ENCODE data around the gene KCNK7.
"Not testable (repeated sequence)": the region's sequence is repeated elsewhere in the genome, so short reads cannot be mapped to it uniquely, and the experiment has no call there.

KCNK7 gene

GRCh38 chr11:65595543-65596281 lies at the start of gene KCNK7:
Gene KCNK7, minus strand, starts transcription at chr11:65595800. Its CDS starts 28 bp downstream, at chr11:65595772.
- no peak for DNase-seq

DNA sequence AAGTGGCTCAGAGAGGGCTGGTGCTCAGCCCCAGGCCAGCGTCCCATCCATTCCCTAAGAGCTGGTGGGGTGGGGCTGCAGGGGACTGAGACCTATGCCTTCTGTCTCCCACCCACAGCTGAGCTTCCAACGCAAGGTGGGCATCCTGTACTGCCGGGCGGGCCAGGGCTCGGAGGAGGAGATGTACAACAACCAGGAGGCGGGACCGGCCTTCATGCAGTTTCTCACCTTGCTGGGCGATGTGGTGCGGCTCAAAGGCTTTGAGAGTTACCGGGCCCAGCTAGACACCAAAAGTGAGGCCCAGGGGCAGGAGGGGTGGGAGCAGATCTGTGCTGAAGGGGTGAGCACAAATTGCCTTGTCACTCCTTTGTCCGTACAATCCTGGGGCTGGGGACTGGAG lies 49.2 kb upstream of the KCNK7 start:
- DNase-seq = no peak

GRCh38 chr11:65643971-65644370 lies 48.4 kb upstream of the KCNK7 start:
- no peak for DNase-seq

GRCh38 chr11:65642014-65642671 lies 46.5 kb upstream of the KCNK7 start:
- DNase-seq = no peak

- no peak for DNase-seq
Measured at GRCh38 chr11:65641297-65642013, 45.9 kb upstream of the KCNK7 start.

DNA sequence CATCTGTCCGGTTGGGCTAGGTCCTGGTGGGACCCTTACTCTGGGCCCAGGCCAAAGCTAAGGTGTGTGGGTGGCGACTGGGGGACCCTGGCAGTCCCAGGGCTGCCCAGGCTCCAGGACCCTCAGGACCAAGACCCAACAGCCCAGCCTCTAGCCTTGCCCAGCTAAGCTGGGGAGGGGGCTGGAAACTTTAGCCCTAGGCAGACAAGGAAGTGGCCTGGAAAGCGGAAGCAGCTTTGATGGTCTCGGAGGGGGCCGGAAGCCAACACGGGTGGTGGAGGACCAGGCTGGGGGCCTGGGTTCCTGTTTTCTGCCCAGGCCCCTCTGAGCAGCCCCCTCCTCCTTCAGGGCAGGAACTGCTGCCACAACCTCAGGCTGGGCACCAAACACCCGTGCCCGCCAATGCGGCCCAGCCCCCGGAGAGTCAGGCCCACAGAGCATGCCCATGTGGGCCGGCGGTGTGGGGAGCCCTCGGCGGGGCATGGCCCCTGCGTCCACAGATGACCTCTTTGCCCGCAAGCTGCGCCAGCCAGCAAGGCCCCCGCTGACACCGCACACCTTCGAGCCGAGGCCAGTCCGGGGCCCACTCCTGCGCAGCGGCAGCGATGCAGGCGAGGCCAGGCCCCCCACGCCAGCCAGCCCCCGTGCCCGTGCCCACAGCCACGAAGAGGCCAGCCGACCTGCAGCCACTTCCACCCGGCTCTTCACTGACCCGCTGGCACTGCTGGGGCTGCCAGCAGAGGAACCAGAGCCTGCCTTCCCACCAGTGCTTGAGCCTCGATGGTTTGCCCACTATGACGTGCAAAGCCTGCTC lies 45.1 kb upstream of the KCNK7 start:
- DNase-seq = no peak

- DNase-seq = no peak
Measured at GRCh38 chr11:65639623-65640482, 44.3 kb upstream of the KCNK7 start.

DNA sequence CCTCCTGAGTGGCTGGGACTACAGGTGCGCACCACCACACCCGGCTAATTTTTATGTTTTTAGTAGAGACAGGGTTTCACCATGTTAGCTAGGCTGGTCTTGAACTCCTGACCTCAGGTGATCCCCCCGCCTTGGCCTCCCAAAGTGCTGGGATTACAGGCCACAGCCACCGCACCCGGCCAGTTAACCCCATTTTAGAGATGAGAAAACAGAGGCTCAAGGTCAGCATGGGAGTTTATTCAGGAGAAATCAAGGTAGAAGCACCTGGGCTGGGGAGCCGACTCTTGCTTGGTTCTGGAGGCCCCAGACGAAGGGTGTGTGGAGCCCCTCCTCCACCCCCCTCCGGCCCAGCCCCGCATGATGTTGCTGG lies 43.6 kb upstream of the KCNK7 start:
- DNase-seq = not testable (repeated sequence)

DNA sequence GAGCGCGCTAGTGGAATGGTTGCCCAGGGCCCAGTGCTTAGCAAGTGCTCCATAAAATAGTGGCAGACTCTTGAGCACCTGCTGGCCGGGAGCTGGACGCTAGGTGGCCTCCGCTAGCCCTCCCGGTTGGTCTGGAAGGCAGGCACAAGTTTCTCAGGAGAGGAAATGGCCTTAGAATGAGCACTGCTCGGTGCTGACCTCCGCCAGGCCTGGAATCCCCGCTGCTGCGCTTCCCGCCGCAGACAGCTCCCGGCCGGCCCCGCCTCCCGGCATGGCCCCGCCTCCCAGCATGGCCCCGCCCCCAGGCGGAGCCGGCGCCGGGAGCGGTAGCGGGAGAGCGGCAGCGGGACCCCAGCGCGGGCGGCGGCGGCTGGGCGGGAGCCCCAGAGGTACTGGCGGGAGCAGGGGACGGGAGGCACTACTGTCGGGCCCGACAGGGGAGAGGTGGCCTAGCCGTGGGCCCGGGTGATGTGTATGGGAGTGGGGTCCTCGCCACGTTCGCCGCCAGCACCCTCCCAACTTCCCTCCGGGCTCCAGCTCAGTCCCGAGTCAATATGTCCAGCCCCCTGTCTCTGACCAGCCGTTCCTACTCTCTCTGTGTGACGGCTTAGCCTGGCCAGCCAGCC lies 42.3 kb upstream of the KCNK7 start, which contains the start of gene SIPA1:
TSS of gene SIPA1 (plus strand) at position 308 of the 626 bp plus-strand sequence. CDS start 2,821 bp downstream, outside the sequence.
- peak; percentile 54 for DNase-seq

DNA sequence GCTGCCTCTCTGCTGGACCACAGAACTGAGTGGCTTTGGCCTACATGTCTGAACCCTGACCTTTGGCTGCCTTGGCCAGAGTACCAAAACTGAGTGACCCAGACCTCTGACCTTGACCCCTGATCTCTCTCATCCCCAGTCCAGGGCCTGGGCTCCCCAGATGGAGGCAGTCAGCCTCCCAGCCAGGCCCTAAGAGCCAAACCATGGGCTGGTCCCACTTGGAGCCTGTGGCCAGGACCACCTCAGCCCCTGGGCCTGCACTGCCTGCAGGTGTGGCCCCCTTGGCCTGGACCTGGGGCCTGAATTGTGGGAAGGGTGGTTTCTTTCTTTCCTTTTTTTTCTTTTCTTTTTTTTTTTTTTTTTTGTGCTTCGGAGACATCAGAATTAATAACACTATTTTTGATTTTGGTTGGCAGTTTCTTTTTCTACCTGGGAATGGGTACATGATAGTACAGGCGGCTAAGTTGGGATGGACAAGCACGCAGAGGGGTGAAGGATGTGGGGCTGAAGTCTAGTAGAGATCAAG lies 41.5 kb upstream of the KCNK7 start:
- no peak for DNase-seq

DNA sequence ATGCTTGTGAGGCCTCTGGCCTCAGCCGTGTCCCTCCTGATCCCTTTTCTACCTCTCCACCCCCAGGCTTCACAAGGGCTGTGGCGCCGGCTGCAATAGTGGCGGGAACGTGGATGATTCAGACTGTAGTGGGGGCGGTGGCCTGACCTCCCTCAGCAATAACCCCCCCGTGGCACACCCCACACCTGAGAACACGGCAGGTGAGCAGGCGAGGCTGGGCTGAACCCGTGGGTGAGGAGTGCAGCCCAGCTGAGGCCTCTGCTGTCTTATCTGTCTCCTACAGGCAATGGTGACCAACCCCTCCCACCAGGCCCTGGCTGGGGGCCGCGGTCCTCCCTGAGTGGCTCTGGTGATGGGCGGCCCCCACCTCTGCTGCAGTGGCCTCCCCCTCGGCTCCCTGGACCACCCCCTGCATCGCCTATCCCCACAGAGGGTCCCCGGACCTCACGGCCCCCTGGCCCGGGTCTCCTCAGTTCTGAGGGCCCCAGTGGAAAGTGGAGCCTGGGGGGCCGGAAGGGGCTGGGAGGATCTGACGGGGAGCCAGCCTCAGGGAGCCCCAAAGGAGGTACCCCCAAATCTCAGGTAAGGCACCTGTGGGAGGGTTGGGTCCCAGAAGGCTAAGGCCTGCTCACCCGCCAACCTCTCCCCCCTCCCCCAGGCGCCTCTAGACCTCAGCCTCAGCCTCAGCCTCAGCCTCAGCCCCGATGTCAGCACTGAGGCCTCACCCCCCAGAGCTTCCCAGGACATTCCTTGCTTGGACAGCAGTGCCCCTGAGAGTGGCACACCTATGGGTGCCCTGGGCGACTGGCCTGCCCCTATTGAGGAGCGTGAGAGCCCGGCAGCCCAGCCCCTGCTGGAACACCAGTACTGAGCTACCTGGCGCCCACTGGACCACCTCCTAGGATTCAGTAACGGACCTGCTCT lies 40.8 kb upstream of the KCNK7 start:
- no peak for DNase-seq

- DNase-seq = no peak
Measured at GRCh38 chr11:65634905-65635731, 39.5 kb upstream of the KCNK7 start.

- no peak for DNase-seq
Measured at GRCh38 chr11:65634440-65634839, 38.8 kb upstream of the KCNK7 start.

GRCh38 chr11:65634109-65634436 lies 38.5 kb upstream of the KCNK7 start:
- no peak for DNase-seq

GRCh38 chr11:65633390-65634108 lies 37.9 kb upstream of the KCNK7 start:
- DNase-seq = no peak

GRCh38 chr11:65630215-65630614 lies 34.6 kb upstream of the KCNK7 start:
- DNase-seq = no peak

- DNase-seq = no peak
Measured at GRCh38 chr11:65629579-65629978, 34.0 kb upstream of the KCNK7 start.

DNA sequence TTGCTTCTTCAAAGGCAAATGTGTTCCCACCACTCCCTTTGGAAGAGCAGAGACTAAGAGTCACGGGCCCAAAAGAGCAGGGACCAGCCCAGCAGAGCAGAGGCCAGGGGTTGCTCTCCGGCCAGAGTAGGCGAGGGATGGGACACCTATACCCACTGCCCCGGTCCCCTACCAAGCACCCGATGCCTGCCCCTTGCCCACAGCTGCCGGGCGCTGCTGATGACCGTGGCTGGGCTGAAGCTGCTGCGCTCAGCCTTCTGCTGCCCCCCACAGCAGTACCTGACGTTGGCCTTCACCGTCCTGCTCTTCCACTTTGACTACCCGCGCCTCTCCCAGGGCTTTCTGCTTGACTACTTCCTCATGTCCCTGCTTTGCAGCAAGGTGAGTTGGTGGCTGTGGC lies 31.6 kb upstream of the KCNK7 start:
- DNase-seq = no peak

All from amniotic stem cell (primary cell).